KG1 (cell line): Measurements from ENCODE around the gene LPAR1.

Experiments used
- DNase-seq: peaks from one replicate; lab custom pipeline; 2025; lab: John Stamatoyannopoulos, UW

LPAR1 gene

DNA sequence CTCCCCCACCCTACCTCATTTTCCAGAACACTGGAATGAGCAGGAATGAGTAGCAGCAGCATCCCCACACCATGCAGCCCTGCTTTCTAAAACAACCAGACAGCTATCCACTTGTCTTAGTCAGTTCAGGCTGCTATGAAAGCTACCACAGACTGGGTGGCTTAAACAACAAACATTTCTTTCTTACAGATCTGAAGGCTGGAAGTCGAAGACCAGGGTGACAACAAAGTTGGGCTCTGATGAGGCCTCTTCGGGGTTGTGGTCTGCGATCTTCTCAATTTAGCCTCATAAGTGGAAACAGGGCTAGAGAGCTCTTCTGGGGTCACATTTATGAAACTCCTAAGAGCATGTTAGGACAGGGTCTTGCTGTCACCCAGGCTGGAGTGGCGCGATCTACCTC is 38.9 kb downstream of the LPAR1 start:
- DNase-seq: no peak

DNA sequence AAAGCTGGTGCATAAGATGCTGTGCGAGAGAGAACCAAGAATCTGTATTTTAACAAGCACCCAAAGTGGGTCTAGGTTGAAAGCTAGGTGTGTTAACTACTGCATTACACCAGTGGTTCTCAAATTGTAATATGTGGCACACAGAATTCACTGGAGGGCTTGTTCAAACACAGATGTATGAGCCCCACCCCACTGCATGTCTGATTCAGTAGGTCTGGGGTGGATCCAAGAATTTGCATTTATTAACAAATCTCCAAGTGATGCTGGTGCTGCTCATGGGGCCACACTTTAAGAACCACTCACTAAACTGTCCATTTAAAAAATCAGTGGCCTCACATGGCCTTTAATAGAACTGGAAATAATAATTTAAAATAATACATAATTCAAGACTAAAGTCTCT is 40.4 kb downstream of the LPAR1 start:
- DNase-seq: no peak

DNA sequence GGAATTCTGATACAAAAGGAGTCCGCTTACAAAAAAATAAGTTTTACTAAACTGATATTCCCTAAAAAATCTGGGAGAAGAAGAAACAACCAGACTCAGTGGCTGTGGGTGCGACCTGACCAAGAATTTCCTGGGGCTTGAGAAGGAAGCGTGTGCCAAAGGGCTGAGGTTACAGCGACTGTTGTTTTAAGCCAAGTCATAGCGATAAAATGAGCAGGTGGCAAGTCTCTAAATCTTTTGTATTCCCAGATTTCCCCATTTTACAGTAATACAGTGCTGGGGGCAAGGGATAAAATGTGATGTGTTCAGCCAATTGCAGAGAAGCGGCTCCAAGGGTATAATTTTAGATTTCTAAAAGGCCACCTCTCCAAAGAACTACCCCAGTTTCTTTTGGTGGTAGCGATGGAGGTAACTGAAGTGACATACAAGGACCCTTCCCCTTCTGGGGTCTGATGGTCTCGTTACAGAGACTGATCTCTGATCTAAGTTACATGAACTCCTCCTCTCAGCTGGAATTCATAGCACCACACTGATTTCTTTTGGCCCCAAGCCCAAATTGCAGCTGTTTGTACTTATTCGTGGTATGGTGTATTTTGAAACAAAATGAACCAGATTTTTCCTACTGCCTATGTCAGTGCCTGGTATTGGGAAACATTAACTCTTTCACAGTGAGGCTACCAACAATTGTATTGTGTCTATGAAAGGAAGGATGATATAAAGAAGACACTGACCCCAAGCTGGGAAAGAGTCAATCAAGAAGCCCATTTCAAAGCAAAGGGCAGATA is 41.6 kb downstream of the LPAR1 start:
- no peak for DNase-seq

DNA sequence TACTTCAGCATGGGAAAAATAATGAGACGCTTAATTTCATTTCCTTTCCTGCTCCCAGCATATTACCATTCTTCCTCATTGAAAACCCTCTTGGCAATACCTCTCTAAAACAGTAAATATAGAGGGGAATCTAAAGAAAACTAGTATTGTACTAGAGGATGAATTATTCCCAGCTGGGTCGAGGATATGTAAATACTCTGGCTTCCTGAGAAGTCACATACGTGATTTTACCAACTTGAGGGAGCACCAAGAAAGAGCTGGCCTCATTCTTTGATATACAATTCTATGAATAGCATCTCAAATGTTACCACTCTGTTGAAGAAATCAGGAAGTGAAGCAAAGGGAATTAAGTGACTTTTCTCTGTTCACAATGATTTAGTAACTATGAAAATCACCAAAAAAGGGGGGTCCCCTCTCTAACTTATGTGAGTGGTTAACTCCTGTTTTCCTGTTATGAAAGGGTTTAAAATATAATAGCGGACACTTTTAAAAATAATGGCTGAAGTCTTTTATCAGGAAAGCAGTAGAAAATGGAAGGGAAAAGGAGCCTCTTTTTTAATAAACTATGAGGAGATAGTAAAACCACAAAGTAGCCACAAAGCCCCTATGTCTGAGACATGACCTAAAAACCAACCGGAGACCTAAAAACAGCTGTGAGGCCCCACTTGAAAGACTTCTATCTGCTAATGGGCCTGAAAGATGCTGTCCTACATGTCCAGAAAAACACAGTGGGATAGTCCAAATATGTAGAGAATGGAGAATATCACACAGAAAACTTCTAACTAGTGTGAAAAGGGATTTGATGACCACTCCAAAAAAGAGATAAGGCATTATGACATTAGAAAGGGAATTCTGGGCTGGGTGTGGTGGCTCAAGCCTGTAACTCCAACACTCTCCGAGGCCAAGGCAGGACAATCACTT is 42.6 kb downstream of the LPAR1 start:
- DNase-seq: peak; percentile 24

DNA sequence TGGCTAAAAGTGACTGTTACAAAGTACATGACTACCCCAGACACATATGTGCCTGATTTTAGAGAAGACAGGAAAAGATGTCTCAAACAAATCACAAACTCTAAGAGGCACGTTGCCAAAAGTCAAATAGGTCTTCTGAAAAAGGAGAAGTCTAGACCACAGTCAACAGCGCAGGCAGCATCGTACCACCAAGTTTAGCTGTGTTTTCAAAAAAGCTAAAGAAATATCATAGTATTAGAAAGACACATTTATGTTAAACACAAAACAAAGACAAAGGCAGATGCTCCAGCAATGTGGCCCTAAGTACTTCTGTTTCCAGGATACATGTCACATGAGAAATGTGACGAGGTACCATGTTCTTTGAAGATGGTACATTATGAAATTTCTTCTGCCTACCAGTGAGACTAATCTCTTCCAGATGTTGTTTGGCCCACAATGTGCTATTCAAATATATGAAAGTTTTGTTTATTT is 43.5 kb downstream of the LPAR1 start:
- peak; percentile 58 for DNase-seq

DNA sequence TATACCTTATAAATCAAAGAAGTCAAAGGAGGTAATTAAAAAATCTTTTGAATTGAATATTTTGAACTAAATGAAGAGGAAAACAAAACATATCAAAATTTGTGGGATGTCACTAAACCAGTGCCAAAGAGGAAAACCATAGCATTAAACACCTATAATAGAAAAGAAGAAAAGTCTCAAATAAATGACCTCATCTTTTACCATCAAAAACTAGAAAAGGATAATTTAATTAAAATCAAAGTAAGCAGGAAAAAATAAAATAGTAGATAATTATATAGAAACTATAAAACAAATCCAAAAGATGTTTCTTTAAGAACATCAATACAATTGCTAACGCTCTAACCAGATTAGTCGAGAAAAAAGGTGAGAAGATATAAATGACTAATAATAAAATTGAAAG is 47.8 kb downstream of the LPAR1 start:
- no peak for DNase-seq

DNA sequence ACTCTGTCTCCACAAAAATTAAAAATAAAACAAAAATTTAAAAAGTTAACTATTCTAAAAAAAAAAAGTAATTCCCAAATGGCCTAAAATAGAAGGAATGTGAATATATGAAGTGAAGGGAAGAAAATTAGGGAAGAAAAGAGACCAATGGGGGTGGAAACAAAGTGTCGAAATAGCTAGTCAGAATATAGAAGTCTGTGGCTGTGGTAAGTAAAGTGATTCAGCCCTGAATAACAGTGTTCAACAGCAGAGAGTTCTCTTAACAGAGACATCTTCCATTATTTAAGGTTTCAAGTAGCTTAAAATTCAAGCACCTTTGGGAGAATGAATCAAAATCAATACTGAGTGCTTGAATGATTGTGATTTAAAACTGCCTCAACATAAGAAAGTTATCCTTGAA is 51.7 kb downstream of the LPAR1 start:
- no peak for DNase-seq

DNA sequence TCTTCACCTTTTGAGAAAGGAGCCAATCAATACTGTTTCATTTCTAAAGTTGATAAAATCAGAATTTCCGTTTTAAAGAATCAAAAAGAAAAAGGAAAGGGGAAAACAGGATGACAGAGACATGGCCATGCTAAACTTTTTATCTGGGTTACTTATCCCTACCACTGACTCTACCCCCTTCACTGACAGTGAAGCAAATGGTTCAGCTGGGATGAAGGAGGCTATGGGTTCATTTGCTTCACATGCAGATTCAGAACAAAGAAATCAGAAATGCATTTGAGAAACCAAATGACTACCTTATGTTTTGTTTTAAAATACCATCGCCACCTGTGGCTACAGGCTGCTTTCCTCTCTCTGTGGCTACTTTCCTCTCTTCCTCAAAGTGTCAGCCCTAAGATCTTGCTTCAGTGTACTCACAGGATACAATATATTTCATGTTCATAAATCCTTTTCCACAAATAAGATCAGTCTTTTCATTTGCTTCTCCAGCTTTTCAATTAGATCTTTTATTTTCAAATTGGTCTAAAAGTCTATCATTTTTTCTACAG is 53.3 kb downstream of the LPAR1 start:
- no peak for DNase-seq

DNA sequence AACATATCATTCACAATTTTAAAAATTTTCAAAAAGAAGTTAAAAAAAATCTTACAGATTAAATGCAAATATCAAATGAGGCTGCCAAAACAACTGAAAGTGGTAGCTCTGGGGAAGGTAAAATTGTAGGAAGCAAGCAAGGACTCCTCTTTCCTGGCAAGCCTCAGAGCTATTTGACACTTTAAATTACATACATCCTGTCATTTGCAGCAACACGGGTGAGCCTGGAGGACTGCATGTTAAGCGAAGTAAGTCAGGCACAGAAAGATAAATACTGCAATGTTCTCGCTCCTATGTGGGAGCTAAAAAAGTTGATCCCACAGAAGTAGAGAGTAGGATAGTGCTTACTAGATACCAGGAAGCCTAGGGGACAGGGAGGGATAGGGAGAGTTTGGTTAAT is 58.0 kb downstream of the LPAR1 start:
- no peak for DNase-seq

DNA sequence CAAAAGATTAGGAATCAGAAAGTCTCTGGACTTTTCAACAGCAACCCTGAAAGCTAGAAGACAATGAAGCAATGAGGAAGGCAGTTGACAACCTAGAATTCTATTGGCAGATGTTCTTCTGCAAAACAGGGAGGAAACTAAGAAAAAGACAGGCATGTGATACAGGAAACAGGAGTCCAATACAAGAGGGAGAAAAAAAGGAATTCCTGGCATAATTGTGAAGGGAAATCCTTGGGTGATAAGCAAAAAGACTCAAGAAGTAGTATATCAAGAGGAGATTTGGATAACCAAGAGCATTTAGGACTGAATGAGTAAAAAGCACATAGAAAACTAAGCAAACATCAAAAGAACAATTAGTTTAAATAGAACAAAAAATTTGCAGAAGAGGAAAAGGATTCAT is 58.6 kb downstream of the LPAR1 start:
- no peak for DNase-seq

DNA sequence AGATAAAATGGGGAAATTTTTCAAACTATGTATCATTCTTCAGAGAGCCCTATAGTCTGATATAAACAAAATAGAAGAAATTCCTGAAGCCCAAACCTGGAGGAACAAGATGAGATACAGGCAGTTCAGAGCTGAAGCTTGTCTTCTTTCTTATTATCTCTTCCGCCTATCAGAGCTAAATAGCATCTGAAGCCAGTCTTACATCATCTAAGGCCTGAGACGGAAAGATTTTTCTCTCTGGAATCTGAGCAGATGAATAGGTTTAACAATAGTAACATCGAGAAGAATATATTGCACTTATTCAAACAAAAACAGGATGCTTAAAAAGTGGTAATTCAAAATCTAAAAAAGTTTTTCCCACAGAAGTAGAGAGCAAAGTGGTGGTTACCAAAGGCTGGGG is 59.8 kb downstream of the LPAR1 start:
- no peak for DNase-seq

DNA sequence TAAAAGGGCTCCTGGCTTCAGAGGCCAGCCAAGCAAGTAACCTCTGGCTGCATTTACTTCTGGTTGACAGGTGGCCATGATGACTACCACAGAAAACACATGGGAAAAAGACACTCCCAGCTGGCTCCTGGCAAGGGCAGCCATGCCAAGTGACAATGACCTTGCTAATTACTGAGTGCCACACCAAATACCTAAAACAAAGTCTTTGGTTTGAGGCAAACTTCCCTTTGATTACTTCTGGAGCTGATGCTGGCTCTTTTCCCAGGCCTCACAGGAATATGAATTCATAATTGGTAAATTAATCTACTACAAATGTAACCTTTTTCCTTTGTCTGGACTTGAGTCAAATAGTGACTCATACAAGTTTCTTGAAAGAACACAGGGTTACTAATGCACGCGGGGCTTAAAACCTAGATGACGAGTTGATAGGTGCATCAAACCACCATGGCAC is 61.0 kb downstream of the LPAR1 start:
- no peak for DNase-seq

DNA sequence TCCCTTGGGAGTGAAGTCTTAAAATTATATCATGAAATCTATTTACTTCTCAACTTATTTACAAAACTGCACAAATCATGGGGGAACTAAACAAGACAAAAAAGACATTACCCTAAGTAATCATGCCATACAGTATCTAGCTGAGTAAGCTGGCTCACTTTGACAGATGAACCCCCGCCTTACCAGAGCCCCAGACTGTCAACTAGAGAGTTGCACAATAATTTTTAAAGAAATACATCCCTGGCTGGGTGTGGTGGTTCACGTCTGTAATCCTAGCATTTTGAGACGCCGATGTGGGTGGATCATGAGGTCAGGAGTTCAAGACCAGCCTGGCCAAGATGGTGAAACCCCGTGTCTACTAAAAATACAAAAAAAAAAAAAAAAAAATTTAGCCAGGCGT is 62.3 kb downstream of the LPAR1 start:
- no peak for DNase-seq

DNA sequence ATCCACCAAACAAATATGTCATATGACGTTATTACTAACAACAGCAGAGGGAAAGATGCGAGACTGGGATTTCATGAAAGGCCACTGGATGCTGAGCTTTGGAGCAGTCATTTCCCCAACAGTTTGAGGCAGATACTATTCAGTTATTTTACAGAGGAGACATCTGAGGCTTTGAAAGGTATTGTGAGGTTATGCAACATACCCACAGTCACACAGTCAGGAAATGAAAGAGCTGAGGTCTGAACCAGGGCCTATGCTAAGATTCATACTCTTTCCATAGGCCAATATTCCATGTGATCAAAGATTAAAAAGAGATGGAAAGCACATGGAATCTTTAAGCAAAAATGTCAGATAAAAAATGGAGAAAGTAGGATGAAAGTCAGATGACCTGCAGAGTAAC is 63.0 kb downstream of the LPAR1 start:
- DNase-seq: no peak

DNA sequence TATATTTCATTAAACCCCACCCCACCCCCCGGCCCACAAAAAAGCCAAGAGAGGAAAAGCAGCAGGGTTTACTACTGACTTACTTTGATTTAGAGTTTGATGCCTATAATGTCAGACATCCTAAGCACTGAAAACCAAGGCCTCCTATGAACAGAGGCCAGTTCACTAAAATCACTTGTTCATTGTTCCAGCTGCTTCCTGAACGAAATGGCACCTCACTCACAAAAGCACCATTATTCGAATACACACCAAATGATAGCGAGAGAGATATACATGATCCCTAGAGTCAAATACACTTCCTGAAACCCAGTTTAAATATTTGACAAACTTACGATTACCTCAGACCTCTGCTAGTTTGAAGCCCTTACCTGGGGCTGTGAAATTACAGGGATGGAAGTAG is 66.6 kb downstream of the LPAR1 start:
- no peak for DNase-seq

DNA sequence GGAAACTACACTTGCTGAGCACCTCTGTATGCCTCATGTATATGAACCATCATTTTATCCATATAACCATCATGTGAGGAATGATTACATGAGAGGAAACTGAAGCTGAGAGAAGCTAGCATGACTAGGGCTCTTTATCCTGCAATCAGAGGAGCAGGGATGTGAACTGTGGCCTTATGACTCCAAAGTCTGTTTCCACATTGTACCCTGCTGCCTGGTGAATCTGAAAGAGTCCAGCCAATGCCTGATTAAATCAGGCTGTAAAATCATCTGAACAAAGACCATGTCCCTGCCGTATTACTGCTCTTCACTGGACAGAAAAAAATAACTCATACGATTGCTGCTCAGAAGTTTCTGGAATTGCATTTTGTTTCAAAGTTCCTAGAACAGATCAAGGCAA is 67.0 kb downstream of the LPAR1 start:
- DNase-seq: no peak

DNA sequence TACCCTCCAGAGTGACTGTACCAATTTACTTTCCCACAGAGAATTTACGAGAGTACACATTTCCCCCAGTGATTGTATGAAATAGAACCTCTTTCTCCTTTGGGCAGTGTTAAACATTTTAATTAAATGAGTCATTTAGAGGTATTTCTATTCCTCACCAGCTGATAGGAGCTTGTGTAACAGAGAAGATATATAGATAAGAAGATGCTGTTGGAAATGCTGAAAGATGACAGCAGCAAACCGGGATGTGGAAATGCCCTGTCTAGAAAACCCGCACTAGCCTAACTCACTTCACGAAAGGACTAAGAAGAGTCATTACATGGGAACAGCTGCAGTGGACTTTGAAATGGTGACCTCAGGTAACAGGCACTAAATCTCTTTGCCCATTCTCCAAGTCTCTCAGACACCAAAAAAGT is 68.3 kb downstream of the LPAR1 start:
- DNase-seq: no peak

DNA sequence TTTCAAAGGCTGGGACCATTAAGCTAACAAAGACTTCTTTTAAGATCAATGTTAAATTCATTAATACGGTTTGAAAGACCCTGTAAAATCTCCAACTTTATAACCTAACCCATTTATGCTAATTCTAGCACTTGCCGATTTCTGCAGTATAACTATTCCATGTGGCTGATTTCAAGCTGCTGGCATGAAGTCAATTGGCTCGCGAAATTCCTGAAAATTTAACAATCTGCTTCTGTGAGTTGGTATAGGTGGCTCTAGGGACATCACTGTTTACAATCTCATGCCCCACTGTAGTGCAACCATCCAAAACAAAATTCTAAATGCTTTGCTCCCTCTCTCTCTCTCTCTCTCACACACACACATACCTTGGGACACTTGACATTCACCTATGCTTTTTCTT is 70.2 kb downstream of the LPAR1 start:
- DNase-seq: no peak

DNA sequence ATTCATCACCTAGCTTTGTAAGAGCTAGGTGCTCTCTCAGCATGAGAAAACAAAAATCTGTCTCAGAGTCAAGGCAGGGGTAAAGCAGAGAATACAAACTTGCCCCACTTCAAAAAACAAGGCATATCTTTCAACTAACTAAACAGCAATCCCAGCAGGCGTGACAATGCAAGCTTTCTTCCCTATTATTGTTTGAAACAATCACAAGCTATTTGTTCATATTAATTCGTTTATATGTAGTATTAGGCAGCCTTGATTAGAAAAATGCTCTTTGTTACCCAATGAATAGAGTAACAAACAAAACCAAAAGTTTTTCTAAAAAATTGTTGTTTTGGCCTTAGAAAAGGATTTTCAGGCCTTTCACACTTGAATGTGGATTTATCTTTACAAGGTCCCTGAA is 71.1 kb downstream of the LPAR1 start:
- no peak for DNase-seq

DNA sequence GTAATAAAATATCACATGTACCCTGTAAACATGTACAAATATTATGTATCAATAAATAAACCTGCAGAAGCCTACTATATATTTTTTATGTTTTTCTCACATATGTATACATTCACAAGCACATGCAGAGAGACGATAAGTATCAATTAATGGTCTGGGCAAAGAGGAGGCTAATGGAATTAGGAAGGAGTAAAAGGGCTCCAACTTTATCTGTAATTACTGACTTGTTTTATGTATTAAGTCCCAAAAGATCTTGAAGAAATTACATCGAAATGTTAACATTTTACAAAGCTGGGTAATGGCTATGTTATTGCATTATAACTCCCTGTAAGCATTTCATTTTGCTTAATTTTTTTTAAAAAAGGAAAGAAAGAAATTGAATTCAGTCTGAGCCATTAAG is 78.0 kb downstream of the LPAR1 start:
- no peak for DNase-seq

DNA sequence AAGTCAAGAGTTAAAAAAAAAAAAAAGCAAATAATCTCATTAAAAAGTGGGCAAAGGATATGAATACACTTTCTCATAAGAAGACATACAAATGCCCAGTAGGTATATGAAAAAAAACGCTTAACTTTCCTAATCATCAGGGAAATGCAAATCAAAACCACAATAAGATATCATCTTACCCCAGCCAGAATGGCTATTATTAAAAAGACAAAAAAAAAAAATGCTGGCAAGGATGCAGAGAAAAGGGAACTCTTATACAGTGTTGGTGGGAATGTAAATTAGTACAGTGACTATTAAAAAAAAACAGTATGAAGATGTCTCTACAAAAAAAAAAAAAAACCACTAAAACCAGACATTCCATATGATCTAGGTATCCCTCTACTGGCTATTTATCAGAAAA is 79.4 kb downstream of the LPAR1 start:
- DNase-seq: no peak

DNA sequence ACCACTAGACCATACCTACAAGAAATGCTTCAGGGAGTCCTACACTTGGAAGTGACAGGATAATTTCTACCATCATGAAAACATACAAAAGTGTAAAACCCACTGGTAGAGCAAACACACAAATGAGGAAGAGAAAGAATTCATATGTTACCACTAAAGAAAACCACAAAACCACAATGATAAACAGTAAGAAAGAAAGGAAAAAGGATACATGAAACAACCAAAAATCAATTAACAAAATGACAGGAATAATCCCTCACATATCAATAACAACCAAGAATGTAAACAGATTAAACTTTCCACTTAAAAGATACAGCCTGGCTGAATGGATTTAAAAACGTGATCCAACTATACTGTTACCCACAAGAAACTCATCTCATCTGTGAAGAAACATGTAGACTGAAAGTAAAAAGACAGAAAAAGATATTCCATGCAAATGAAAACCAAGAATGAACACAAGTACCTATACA is 83.4 kb downstream of the LPAR1 start:
- no peak for DNase-seq

DNA sequence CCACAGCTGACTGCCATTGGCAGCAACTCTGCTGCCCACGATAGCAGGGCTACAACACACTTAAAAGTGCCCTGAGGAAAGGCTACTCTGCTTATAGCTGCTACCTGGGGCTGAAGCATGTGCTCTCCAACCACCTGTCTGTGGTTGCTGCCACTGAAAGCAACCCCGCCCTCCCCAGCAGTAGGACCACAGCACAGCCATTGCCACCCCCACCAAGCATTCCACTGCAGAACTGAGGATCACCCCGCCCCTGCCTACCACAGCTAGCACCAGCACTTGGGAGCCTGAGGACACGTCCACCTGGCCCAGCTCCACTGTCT is 85.8 kb downstream of the LPAR1 start:
- no peak for DNase-seq
